Left renal pelvis (tissue), 4 donors: ENCODE results near the gene UNC13A. TPM values are rescaled to one million over a fixed set of nuclear protein-coding genes. Genes with fewer than 3 reads are reported as not detected.

Source experiments
- DNase-seq, 4 donors: peaks; one replicate each; pipeline ENCODE4 v3.0.0-alpha.2; 2013; ENCODE audit warnings: low read depth in 4 of 4, low spot score in 3 of 4
- polyA plus RNA-seq, 4 donors: library from polyadenylated mRNA; unstranded; fragments of 120-200 nt; gene quantifications; one replicate each; pipeline ENCODE4 v1.2.1, GENCODE V29; 2013; ENCODE audit not compliant: insufficient read length in 4 of 4

Gene UNC13A
- polyA plus RNA-seq, 4 donors: 0.10 to 1.2 (median 0.16) TPM

DNA sequence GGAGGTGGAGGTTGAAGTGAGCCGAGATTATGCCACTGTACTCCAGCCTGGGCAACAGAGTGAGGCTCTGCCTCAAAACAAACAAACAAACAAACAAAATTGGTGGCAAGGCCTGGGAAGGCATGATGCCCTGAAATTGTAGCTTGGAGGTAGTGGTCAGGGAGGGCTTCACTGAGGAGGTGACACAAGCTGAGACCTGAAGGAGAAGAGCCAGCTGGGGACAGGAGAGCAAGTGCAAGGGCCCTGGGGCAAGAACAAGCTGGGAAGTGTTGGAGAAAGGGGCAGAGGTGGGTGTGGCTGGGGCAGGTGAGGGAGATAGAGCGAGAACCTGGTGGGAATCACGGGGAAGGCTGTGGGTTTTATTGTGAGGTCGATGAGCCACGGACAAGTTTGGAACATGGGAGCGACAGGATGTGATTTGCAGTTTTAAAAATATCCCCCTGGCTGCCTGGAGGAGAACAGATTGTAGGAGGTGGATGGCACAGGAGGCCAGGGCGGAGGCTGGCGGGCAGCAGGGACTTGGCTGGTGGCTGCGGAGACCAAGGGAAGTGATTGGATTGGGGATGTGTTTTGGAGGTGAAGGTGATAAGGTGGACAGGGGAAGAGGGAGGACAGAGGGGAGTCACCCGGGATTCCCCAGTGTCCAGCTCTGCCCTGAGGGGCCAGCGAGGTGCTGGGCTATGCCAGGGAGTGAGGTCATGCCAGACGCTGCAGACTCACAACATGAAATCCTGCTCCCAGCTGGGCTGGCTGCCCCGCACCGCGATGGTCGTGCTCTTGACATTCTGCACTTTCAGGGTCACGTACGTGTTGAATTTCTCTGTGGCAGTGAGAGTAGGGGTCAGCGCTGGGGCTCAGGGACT, 14.0 kb downstream of the UNC13A start:
- no peak for DNase-seq

- DNase-seq: no peak
Measured at GRCh38 chr19:17671906-17672305, 16.2 kb downstream of the UNC13A start.

- DNase-seq: no peak
Measured at GRCh38 chr19:17669419-17669818, 18.7 kb downstream of the UNC13A start.

- no peak for DNase-seq
Measured at GRCh38 chr19:17665058-17665457, 23.1 kb downstream of the UNC13A start.

GRCh38 chr19:17659996-17660395, 28.2 kb downstream of the UNC13A start:
- DNase-seq: no peak

- no peak for DNase-seq
Measured at GRCh38 chr19:17658666-17659065, 29.5 kb downstream of the UNC13A start.

GRCh38 chr19:17658240-17658639, 29.9 kb downstream of the UNC13A start:
- DNase-seq: no peak

GRCh38 chr19:17656970-17657369, 31.2 kb downstream of the UNC13A start:
- DNase-seq: no peak

DNA sequence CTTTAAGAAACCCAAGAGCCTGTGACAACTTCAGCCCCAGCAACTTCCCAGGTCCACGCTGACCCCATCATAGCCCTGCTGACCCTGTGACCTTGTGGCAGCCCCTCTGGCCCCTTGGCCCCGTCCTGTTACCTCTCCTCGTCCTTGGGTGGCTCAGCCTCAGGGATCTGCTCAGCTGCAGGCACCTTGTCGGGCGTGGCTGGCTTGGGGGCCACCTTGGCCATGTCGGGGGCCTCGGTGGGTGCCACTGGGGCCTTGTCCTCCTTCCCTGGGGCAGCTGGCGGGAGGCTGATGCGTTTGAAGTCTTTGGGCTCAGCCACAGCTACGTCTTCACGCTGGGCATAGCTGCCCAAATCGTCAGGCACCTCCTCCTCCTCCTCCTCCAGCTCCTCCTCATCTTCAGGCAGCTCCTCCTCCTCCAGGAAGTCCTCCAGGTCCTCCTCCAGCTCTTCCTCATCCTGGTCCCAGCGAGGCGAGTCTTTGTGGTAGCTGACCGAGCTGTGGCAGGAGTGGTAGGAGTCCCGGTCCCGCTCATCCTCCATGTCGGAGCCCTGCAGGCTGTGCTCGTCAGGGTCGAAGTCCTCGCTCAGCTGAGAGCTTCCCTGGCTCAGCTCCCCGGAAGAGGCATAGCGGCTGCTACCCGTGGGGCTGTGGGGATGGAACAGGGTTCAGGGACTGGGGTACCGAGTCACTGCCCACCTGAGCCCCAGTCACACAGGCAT, 32.2 kb downstream of the UNC13A start:
- DNase-seq: no peak

- no peak for DNase-seq
Measured at GRCh38 chr19:17654993-17655392, 33.2 kb downstream of the UNC13A start.

DNA sequence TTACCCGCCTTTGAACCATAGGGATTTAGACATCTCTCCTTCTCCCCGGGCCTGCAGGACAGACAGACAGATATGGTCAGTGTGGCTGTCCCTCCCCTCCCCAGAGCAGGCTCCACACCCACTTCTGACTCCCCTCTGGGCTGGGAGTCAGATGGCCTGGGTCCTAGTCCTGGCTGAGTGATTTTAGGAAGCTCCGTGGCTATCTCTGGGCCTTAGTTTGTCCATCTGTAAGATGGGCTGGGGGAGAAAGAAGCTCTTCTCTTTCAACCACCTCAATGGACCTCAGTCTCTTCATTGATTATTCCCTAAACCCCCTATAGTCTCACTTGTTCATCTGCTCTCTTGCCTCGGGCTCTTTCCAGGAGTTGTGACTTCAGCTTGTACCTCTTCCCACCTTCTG, 35.5 kb downstream of the UNC13A start:
- no peak for DNase-seq

GRCh38 chr19:17648786-17649185, 39.4 kb downstream of the UNC13A start:
- DNase-seq: no peak

DNA sequence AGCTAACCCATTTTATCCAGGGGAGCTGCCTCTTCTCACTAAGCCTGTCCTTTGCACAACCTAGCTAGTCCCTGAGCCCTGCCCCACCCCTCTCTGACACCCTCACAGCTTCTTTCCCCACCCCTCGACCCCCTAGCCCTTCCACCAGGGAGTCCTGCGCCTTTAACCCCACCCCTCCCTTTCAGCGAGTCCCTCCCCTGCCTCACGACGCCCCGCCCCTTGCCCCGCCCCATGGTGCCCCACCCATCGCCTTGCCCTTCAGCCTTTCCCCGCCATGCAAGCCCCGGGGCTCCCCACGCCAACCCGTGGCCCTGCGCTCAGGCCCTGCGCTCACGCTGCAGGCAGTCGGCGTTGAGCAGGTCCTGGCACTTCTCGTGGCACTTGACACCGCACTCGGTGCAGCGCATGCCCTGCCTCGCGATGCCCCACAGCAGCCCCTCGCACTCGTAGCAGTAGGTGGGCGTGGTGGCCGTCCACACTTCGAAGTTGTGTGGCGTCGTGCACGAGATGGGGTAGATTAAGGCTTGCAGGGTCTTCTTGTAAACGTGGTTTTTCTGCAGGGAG, 40.0 kb downstream of the UNC13A start:
- DNase-seq: no peak

GRCh38 chr19:17647071-17648020, 40.8 kb downstream of the UNC13A start:
- DNase-seq: no peak

DNA sequence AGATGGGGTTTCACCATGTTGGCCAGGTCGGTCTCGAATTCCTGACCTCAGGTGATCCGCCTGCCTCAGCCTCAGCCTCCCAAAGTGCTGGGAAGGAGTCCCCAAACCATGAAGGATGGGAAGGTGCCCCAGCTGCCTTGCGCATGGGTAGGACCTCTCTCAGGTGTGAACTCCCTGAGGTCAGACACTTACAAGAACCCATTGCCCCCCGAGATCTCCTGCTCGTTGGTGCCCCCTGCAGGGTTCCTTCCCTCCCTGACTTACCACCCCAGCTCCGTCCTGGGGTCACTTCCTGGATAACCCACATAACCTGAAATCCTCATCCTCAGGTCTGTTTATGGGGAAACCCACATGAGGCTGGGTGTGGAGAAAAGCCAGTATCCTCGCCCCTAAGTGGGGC, 41.7 kb downstream of the UNC13A start:
- DNase-seq: no peak

- no peak for DNase-seq
Measured at GRCh38 chr19:17645339-17645963, 42.7 kb downstream of the UNC13A start.

DNA sequence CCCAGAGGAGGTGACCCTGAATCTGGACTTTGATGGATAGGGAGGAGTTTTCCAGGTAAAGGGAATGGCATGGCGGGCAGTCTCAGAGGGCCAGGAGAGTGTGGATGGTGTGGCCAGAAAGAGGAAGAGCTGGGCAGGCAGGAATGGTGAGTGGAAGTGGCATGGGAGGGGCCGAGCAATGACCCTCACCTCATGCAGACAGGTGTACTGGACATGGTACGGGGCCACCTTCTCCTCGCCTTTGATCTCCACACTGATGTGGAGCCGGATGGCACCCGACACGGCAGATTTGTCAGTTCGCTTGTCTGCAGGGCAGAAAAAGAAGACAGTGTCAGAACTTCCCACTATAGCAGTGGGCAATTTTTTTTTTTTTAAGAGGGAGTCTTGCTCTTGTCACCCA, 45.5 kb downstream of the UNC13A start:
- DNase-seq: no peak

DNA sequence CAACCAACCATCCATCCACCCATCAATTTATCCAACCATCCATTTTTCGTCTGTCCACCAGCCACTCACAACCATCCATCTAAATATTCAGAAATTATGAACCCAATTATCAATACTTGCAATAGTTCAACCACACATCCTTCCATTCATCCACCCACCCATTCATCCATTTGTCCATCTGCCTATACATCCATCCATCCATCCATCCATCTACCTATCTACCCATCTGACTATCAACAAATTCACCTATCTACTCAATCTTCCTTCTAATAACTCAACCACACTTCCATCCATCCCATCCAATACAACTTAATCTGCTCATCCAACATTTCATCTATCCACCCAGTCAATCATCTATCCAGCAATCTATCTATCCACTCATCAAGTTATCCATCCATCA, 46.3 kb downstream of the UNC13A start:
- no peak for DNase-seq

DNA sequence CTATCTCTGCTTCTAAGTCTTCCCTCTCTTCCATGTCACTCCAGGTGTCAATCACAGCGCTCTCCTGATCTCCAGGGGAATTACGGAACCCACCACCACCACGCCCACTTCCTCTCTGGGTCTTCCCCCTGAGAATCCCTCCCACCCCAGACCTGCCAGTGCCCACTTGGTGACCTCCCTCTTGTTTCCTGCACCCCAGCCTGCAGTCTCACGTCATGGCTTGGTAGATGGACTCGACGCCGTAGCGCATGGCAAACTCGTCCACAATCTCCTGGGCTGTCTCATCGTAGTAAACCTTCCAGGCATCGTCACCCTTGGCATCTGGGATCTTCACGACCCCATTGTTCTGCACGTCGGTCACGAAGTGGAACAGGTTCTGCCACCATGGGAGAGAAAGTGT, 47.0 kb downstream of the UNC13A start:
- no peak for DNase-seq

GRCh38 chr19:17633700-17634099, 54.5 kb downstream of the UNC13A start:
- no peak for DNase-seq
